Loucy (cell line): ENCODE data around the gene HES3.

ENCODE experiments used
- H2AFZ ChIP-seq: fragments of 200-600 bp; sonication (generic); 2 replicates; pipeline ENCODE4 v1.6.0; 2016; ENCODE audit warnings: antibody characterized with exemption, mild to moderate bottlenecking, low read length, moderate library complexity
- H3F3A ChIP-seq: fragments of 200-600 bp; 2 replicates; pipeline ENCODE4 v1.6.0; 2016; ENCODE audit warnings: antibody characterized with exemption, low read depth, mild to moderate bottlenecking
- H3K27me3 ChIP-seq: fragments of 200-600 bp; sonication (generic); 2 replicates; pipeline ENCODE4 v1.6.1; 2014; ENCODE audit warnings: low read length, mild to moderate bottlenecking; ENCODE audit not compliant: insufficient read depth, poor library complexity, severe bottlenecking
- H3K36me3 ChIP-seq: fragments of 200-600 bp; sonication (generic); 2 replicates; pipeline ENCODE4 v1.6.1; 2016; ENCODE audit warnings: low read length; ENCODE audit not compliant: insufficient read depth
- H3K4me1 ChIP-seq: fragments of 200-600 bp; sonication (generic); 2 replicates; pipeline ENCODE4 v1.5.1; 2014; ENCODE audit warnings: low read length, mild to moderate bottlenecking; ENCODE audit not compliant: insufficient read depth, poor library complexity, severe bottlenecking
- H3K4me2 ChIP-seq: fragments of 200-600 bp; sonication (generic); 2 replicates; pipeline ENCODE4 v1.6.0; 2014; ENCODE audit warnings: antibody characterized with exemption, low read length, low read depth, mild to moderate bottlenecking; ENCODE audit not compliant: poor library complexity, severe bottlenecking
- H3K4me3 ChIP-seq: fragments of 200-600 bp; sonication (generic); 2 replicates; pipeline ENCODE4 v1.5.1; 2014; ENCODE audit warnings: low read length, mild to moderate bottlenecking, mixed read lengths; ENCODE audit not compliant: poor library complexity, severe bottlenecking
- H3K79me2 ChIP-seq: fragments of 200-600 bp; sonication (generic); 2 replicates; pipeline ENCODE4 v1.6.1; 2014; ENCODE audit warnings: low read length; ENCODE audit not compliant: insufficient read depth
- H3K9ac ChIP-seq: fragments of 200-600 bp; sonication (generic); 2 replicates; pipeline ENCODE4 v1.6.0; 2014; ENCODE audit warnings: mild to moderate bottlenecking, low read depth, low read length, moderate library complexity; ENCODE audit not compliant: poor library complexity, severe bottlenecking
- H3K9me2 ChIP-seq: fragments of 200-600 bp; sonication (generic); replicated peaks from 2 replicates; pipeline ENCODE4 v1.6.1; 2016; ENCODE audit warnings: low read depth, low read length, mixed read lengths
- H3K9me3 ChIP-seq: fragments of 200-600 bp; sonication (generic); 2 replicates; pipeline ENCODE4 v1.6.1; 2014; ENCODE audit warnings: mild to moderate bottlenecking, antibody characterized with exemption, low read length, low read depth; ENCODE audit not compliant: insufficient read depth
- H4K20me1 ChIP-seq: fragments of 200-600 bp; sonication (generic); 2 replicates; pipeline ENCODE4 v1.6.0; 2014; ENCODE audit warnings: antibody characterized with exemption, low read length, mild to moderate bottlenecking; ENCODE audit not compliant: insufficient read depth, poor library complexity, severe bottlenecking
- CTCF ChIP-seq: fragments of 200-600 bp; sonication (generic); conservative IDR thresholded peaks from 2 replicates; pipeline ENCODE4 v1.5.1; 2014; ENCODE audit warnings: mild to moderate bottlenecking, antibody characterized with exemption, low read length
- EZH2phosphoT487 ChIP-seq: fragments of 200-600 bp; IDR thresholded peaks from 2 replicates; pipeline ENCODE4 v1.6.1; 2018; ENCODE audit warnings: antibody characterized with exemption, mild to moderate bottlenecking, moderate library complexity, borderline replicate concordance

HES3 gene

GRCh38 chr1:6220236-6220635 lies 23.7 kb upstream of the HES3 start:
- Histone ChIP-seq H3K9me3 (no peaks in the 10 kb centered on the region), H3K79me2 (no peaks in the 10 kb centered on the region), H4K20me1 (no peaks in the 10 kb centered on the region), H3K4me1 (no peaks in the 10 kb centered on the region), H3K9me2 (no peaks in the 10 kb centered on the region), H2AFZ (no peak overlapping the region), H3K27me3 (no peaks in the 10 kb centered on the region), H3K4me3 (no peak overlapping the region), H3K4me2 (no peak overlapping the region), H3K36me3 (peaks cover 23% of the 10 kb centered on the region; the same call in 1 of the 2 replicates), H3K9ac (no peak overlapping the region), H3F3A (no peaks in the 10 kb centered on the region)
- TF ChIP-seq CTCF: no peak
- no peak for TF ChIP-seq EZH2phosphoT487

- TF ChIP-seq EZH2phosphoT487: no peak
- no peak for TF ChIP-seq CTCF
- H3K27me3 ChIP-seq: no peaks in the 10 kb centered on the region
- H4K20me1 ChIP-seq: no peaks in the 10 kb centered on the region
- H3K79me2 ChIP-seq: peaks cover 4% of the 10 kb centered on the region; the same call in 1 of the 2 replicates
- H3K36me3 ChIP-seq: peaks cover 30% of the 10 kb centered on the region; the same call in 1 of the 2 replicates
- no peaks in the 10 kb centered on the region for H3K9me3 ChIP-seq
- H3K4me2 ChIP-seq: no peak overlapping the region
- H3K4me3 ChIP-seq: no peak overlapping the region
- no peaks in the 10 kb centered on the region for H3F3A ChIP-seq
- no peaks in the 10 kb centered on the region for H3K4me1 ChIP-seq
- H2AFZ ChIP-seq: no peak overlapping the region
- H3K9ac ChIP-seq: no peak overlapping the region
- no peaks in the 10 kb centered on the region for H3K9me2 ChIP-seq
These were observed 22.7 kb upstream of the HES3 start for GRCh38 chr1:6221210-6221784.

GRCh38 chr1:6222636-6223035 lies 21.3 kb upstream of the HES3 start:
- no peak overlapping the region for H3K4me3 ChIP-seq
- H3K27me3 ChIP-seq: no peaks in the 10 kb centered on the region
- no peaks in the 10 kb centered on the region for H3K9me2 ChIP-seq
- no peaks in the 10 kb centered on the region for H3K9me3 ChIP-seq
- H3K79me2 ChIP-seq: peaks cover 5% of the 10 kb centered on the region; the same call in 1 of the 2 replicates
- H3K4me1 ChIP-seq: peaks cover 3% of the 10 kb centered on the region
- H4K20me1 ChIP-seq: no peaks in the 10 kb centered on the region
- H3K36me3 ChIP-seq: peaks cover 41% of the 10 kb centered on the region; the same call in 1 of the 2 replicates
- TF ChIP-seq CTCF: no peak
- TF ChIP-seq EZH2phosphoT487: no peak
- H3F3A ChIP-seq: no peaks in the 10 kb centered on the region
- H3K4me2 ChIP-seq: no peak overlapping the region
- no peak overlapping the region for H3K9ac ChIP-seq
- H2AFZ ChIP-seq: no peak overlapping the region
